Astrocyte (in vitro differentiated cells and primary cell): Measurements from ENCODE around the gene ZNF189.

Experiments
- EZH2 ChIP-seq: IDR thresholded peaks from 2 replicates; pipeline ENCODE4 v1.6.1; 2012; ENCODE audit warnings: mild to moderate bottlenecking, low read length, inconsistent platforms; ENCODE audit not compliant: insufficient read depth
- TF ChIP-seq, protein P1 (sequence below): IDR thresholded peaks from 2 replicates; pipeline ENCODE4 v1.5.1; 2011; ENCODE audit warnings: low read depth, mild to moderate bottlenecking, inconsistent platforms, low read length, moderate library complexity; ENCODE audit not compliant: insufficient read depth

DNA sequence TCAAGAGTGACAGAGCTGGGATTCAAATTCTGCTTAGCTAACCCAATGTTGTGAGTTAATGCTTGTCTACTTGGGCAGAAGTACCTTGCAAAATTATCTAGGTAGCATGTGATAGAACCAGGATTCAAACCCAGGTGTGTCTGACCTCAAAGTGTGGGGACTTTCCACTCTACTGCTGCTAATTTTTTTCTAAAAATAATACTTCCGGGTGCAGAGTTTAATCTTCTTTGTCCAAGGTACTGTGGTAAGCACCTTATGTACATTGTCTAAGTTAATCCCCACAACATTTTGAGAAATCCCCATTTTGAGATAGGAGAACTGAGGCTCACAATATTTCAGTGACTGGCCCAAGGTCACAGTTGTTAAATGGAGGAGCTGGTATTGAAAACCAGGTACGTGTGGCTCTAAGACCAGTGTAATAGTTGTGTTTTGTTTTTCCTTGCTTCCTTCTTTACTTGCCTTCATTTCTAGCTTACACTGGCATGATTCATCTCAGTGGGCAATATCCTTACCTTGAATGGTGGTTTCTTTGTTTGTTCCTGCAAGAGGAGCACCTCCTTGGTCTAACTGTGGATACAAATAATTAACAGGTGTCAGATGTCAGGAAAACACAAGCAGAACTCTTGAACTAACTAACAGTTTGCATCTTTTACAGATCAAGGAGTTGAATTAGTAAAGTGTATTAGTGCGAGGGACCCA, 29.5 kb downstream of the ZNF189 start:
- no peak for TF ChIP-seq EZH2
- TF ChIP-seq, protein P1, sequence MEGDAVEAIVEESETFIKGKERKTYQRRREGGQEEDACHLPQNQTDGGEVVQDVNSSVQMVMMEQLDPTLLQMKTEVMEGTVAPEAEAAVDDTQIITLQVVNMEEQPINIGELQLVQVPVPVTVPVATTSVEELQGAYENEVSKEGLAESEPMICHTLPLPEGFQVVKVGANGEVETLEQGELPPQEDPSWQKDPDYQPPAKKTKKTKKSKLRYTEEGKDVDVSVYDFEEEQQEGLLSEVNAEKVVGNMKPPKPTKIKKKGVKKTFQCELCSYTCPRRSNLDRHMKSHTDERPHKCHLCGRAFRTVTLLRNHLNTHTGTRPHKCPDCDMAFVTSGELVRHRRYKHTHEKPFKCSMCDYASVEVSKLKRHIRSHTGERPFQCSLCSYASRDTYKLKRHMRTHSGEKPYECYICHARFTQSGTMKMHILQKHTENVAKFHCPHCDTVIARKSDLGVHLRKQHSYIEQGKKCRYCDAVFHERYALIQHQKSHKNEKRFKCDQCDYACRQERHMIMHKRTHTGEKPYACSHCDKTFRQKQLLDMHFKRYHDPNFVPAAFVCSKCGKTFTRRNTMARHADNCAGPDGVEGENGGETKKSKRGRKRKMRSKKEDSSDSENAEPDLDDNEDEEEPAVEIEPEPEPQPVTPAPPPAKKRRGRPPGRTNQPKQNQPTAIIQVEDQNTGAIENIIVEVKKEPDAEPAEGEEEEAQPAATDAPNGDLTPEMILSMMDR, result no peak
